Measurements from ENCODE around the gene PKHD1.

Gene PKHD1

GRCh38 chr6:51792273-51793030 is 295.0 kb downstream of the PKHD1 start:
- DNase-seq (ENCODE audit: low read depth, low spot score) = no peak

- DNase-seq (ENCODE audit: low read depth, low spot score) = no peak
Observed at GRCh38 chr6:51790946-51791345, 296.5 kb downstream of the PKHD1 start.

GRCh38 chr6:51788121-51788520 is 299.3 kb downstream of the PKHD1 start:
- DNase-seq (ENCODE audit: low read depth, low spot score) = no peak

GRCh38 chr6:51778666-51779065 is 308.7 kb downstream of the PKHD1 start:
- no peak for DNase-seq (ENCODE audit: low read depth, low spot score)

GRCh38 chr6:51777618-51778017 is 309.8 kb downstream of the PKHD1 start:
- no peak for DNase-seq (ENCODE audit: low read depth, low spot score)

- no peak for DNase-seq (ENCODE audit: low read depth, low spot score)
Observed at GRCh38 chr6:51775942-51776860, 311.2 kb downstream of the PKHD1 start.

GRCh38 chr6:51768087-51768486 is 319.3 kb downstream of the PKHD1 start:
- no peak for DNase-seq (ENCODE audit: low read depth, low spot score)

- no peak for DNase-seq (ENCODE audit: low read depth, low spot score)
Observed at GRCh38 chr6:51765230-51765629, 322.2 kb downstream of the PKHD1 start.

- no peak for DNase-seq (ENCODE audit: low read depth, low spot score)
Observed at GRCh38 chr6:51753635-51754034, 333.8 kb downstream of the PKHD1 start.

- no peak for DNase-seq (ENCODE audit: low read depth, low spot score)
Observed at GRCh38 chr6:51743999-51744398, 343.4 kb downstream of the PKHD1 start.

- no peak for DNase-seq (ENCODE audit: low read depth, low spot score)
Observed at GRCh38 chr6:51740658-51741057, 346.8 kb downstream of the PKHD1 start.

GRCh38 chr6:51738614-51739013 is 348.8 kb downstream of the PKHD1 start:
- no peak for DNase-seq (ENCODE audit: low read depth, low spot score)

GRCh38 chr6:51737580-51738360 is 349.6 kb downstream of the PKHD1 start:
- no peak for DNase-seq (ENCODE audit: low read depth, low spot score)

- no peak for DNase-seq (ENCODE audit: low read depth, low spot score)
Observed at GRCh38 chr6:51725155-51725554, 362.3 kb downstream of the PKHD1 start.

GRCh38 chr6:51720327-51720726 is 367.1 kb downstream of the PKHD1 start:
- DNase-seq (ENCODE audit: low read depth, low spot score) = no peak

GRCh38 chr6:51719297-51719696 is 368.1 kb downstream of the PKHD1 start:
- no peak for DNase-seq (ENCODE audit: low read depth, low spot score)

- DNase-seq (ENCODE audit: low read depth, low spot score) = no peak
Observed at GRCh38 chr6:51718533-51718932, 368.9 kb downstream of the PKHD1 start.

GRCh38 chr6:51717477-51717876 is 369.9 kb downstream of the PKHD1 start:
- DNase-seq (ENCODE audit: low read depth, low spot score) = no peak

- no peak for DNase-seq (ENCODE audit: low read depth, low spot score)
Observed at GRCh38 chr6:51711876-51712275, 375.5 kb downstream of the PKHD1 start.

- DNase-seq (ENCODE audit: low read depth, low spot score) = no peak
Observed at GRCh38 chr6:51706086-51706485, 381.3 kb downstream of the PKHD1 start.

- DNase-seq (ENCODE audit: low read depth, low spot score) = no peak
Observed at GRCh38 chr6:51704932-51705540, 382.4 kb downstream of the PKHD1 start.

- no peak for DNase-seq (ENCODE audit: low read depth, low spot score)
Observed at GRCh38 chr6:51702851-51703250, 384.6 kb downstream of the PKHD1 start.
